Activated CD4-positive, alpha-beta T cell treated with anti-CD3 and anti-CD28 coated beads for 24 hours (primary cell): ENCODE data around the gene GRIPAP1.

ENCODE experiments used
- DNase-seq, 2 donors: peaks; one replicate each; pipeline ENCODE4 v3.0.0-alpha.2; 2020; ENCODE audit warnings: low read depth in 2 of 2

The GRIPAP1 gene

DNA sequence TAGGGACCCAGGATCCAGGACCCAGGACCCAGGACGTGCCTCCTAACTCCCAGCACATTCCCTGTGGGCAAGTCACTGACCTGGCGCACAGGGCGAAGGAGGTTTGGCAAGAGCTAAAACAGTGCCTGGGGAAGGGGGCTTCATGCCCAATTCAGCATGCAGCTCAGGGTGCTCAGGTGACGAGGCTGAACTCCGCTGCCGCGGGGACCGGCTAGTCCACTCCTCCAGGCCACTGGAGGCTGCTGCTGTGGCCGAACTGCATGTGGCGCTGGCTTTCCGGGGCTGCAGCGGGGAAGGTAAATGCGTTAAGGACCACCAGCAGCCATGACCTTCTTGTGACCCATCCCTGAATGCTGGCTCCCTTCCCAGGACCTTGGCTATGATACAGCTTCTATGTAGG is 78.3 kb downstream of the GRIPAP1 start:
- DNase-seq: no peak
